IgD-negative memory B cell (primary cell): ENCODE results near the gene MYOC. TPM values are rescaled to one million over a fixed set of nuclear protein-coding genes. Genes with fewer than 3 reads are reported as not detected.
A peak's percentile ranks its signal among the peaks of the same experiment; 100 is the strongest.
"Not testable (repeated sequence)": the region's sequence is repeated elsewhere in the genome, so short reads cannot be mapped to it uniquely, and the experiment has no call there.

ENCODE experiments used
- H3K27ac Mint-ChIP-seq, 3 donors: one replicate each; pipeline ENCODE4 v1.8.0; 2020 to 2022; ENCODE audit warnings: mild to moderate bottlenecking in 3 of 3, mixed read lengths in 3 of 3, moderate library complexity in 1 of 3
- H3K27me3 Mint-ChIP-seq: one replicate; pipeline ENCODE4 v1.8.0; 2021; ENCODE audit warnings: mixed read lengths
- H3K36me3 Mint-ChIP-seq: one replicate; pipeline ENCODE4 v1.8.0; 2020; ENCODE audit warnings: mild to moderate bottlenecking, mixed read lengths
- H3K4me1 Mint-ChIP-seq, 3 donors: one replicate each; pipeline ENCODE4 v1.8.0; 2020 to 2022; ENCODE audit warnings: mixed read lengths in 3 of 3, mild to moderate bottlenecking in 1 of 3
- H3K4me3 Mint-ChIP-seq, 4 donors: one replicate each; pipeline ENCODE4 v1.8.0; 2020 to 2022; ENCODE audit warnings: mild to moderate bottlenecking in 4 of 4, mixed read lengths in 4 of 4, moderate library complexity in 3 of 4
- H3K9me3 Mint-ChIP-seq, 3 donors: one replicate each; pipeline ENCODE4 v1.8.0; 2020 to 2021; ENCODE audit warnings: mixed read lengths in 3 of 3, mild to moderate bottlenecking in 1 of 3
- polyA plus RNA-seq: library from polyadenylated mRNA; unstranded; fragments of 300-500 nt; fragmentation: Illumina TruSeq; gene quantifications from one replicate; pipeline ENCODE4 v1.2.3, GENCODE V29; 2021

Gene MYOC
- polyA plus RNA-seq, 1 donor from 2014 or later = not detected

- no peak overlapping the region for H3K4me3 Mint-ChIP-seq
- peaks cover 0 to 5% (median 0%) of the 10 kb centered on the region in 3 donors for H3K9me3 Mint-ChIP-seq
- peaks cover 0 to under 1% (median 0%) of the 10 kb centered on the region in 3 donors for H3K4me1 Mint-ChIP-seq
- no peaks in the 10 kb centered on the region for H3K27me3 Mint-ChIP-seq
- H3K36me3 Mint-ChIP-seq = peaks cover 3% of the 10 kb centered on the region
- peak overlapping the region in 1 of 3 donors; percentile 50 for H3K27ac Mint-ChIP-seq
Observed at GRCh38 chr1:171600862-171601261, 51.6 kb downstream of the MYOC start.

GRCh38 chr1:171600310-171600709 lies 52.2 kb downstream of the MYOC start:
- not testable (repeated sequence) for H3K4me3 Mint-ChIP-seq, H3K27ac Mint-ChIP-seq, H3K9me3 Mint-ChIP-seq, H3K4me1 Mint-ChIP-seq, H3K36me3 Mint-ChIP-seq, H3K27me3 Mint-ChIP-seq

GRCh38 chr1:171597203-171597602 lies 55.3 kb downstream of the MYOC start:
- H3K27ac Mint-ChIP-seq = no peak overlapping the region
- no peaks in the 10 kb centered on the region for H3K27me3 Mint-ChIP-seq
- peaks cover 0 to 5% (median 0%) of the 10 kb centered on the region in 3 donors for H3K9me3 Mint-ChIP-seq
- H3K4me1 Mint-ChIP-seq = no peaks in the 10 kb centered on the region
- H3K36me3 Mint-ChIP-seq = peaks cover 7% of the 10 kb centered on the region
- no peak overlapping the region for H3K4me3 Mint-ChIP-seq

- H3K27ac Mint-ChIP-seq = no peak overlapping the region
- H3K36me3 Mint-ChIP-seq = peaks cover 7% of the 10 kb centered on the region
- H3K9me3 Mint-ChIP-seq = peaks cover 0 to 5% (median 0%) of the 10 kb centered on the region in 3 donors
- no peaks in the 10 kb centered on the region for H3K27me3 Mint-ChIP-seq
- H3K4me1 Mint-ChIP-seq = no peaks in the 10 kb centered on the region
- no peak overlapping the region for H3K4me3 Mint-ChIP-seq
Observed at GRCh38 chr1:171596705-171597104, 55.8 kb downstream of the MYOC start.

- peaks cover 0 to 5% (median 0%) of the 10 kb centered on the region in 3 donors for H3K9me3 Mint-ChIP-seq
- H3K27me3 Mint-ChIP-seq = no peaks in the 10 kb centered on the region
- H3K27ac Mint-ChIP-seq = no peak overlapping the region
- no peaks in the 10 kb centered on the region for H3K4me1 Mint-ChIP-seq
- H3K36me3 Mint-ChIP-seq = peaks cover 7% of the 10 kb centered on the region
- H3K4me3 Mint-ChIP-seq = no peak overlapping the region
Observed at GRCh38 chr1:171596119-171596518, 56.4 kb downstream of the MYOC start.

- Mint-ChIP-seq H3K4me1 (no peaks in the 10 kb centered on the region), H3K27me3 (no peaks in the 10 kb centered on the region), H3K4me3 (no peak overlapping the region), H3K9me3 (peaks cover 0 to 5% (median 0%) of the 10 kb centered on the region in 3 donors), H3K27ac (no peak overlapping the region), H3K36me3 (peaks cover 7% of the 10 kb centered on the region)
Observed at GRCh38 chr1:171595324-171595723, 57.2 kb downstream of the MYOC start.

GRCh38 chr1:171590022-171590421 lies 62.5 kb downstream of the MYOC start:
- peak overlapping the region in 1 of 3 donors; percentile 50 for H3K27ac Mint-ChIP-seq
- H3K4me3 Mint-ChIP-seq = no peak overlapping the region
- no peaks in the 10 kb centered on the region for H3K4me1 Mint-ChIP-seq
- H3K27me3 Mint-ChIP-seq = no peaks in the 10 kb centered on the region
- no peaks in the 10 kb centered on the region for H3K9me3 Mint-ChIP-seq
- H3K36me3 Mint-ChIP-seq = peaks cover 7% of the 10 kb centered on the region

GRCh38 chr1:171588230-171588629 lies 64.3 kb downstream of the MYOC start:
- Mint-ChIP-seq H3K27me3 (no peaks in the 10 kb centered on the region), H3K36me3 (peaks cover 12% of the 10 kb centered on the region), H3K4me1 (no peaks in the 10 kb centered on the region), H3K27ac (no peak overlapping the region), H3K4me3 (no peak overlapping the region), H3K9me3 (no peaks in the 10 kb centered on the region)

- Mint-ChIP-seq H3K4me3 (no peak overlapping the region), H3K9me3 (no peaks in the 10 kb centered on the region), H3K27ac (no peak overlapping the region), H3K4me1 (no peaks in the 10 kb centered on the region), H3K36me3 (peaks cover 12% of the 10 kb centered on the region), H3K27me3 (no peaks in the 10 kb centered on the region)
Observed at GRCh38 chr1:171585715-171586114, 66.8 kb downstream of the MYOC start.

Other genes starting within 250 kb of the MYOC start
- 67.2 TPM for gene PRRC2C, start 167.2 kb downstream of the MYOC start, polyA plus RNA-seq
- gene MYOCOS, start 30.4 kb downstream of the MYOC start, polyA plus RNA-seq = 0.14 TPM
- 19.5 TPM for gene VAMP4, start 89.4 kb upstream of the MYOC start, polyA plus RNA-seq
- gene METTL13, start 129.0 kb upstream of the MYOC start, polyA plus RNA-seq = 33.6 TPM
- 0.39 TPM for gene DNM3, start 188.8 kb upstream of the MYOC start, polyA plus RNA-seq